HEK293 (cell line): ENCODE data around the gene PLD6.

Experiments
- CTCF ChIA-PET: fragments of 350-600 bp; formaldehyde crosslinking; extraction: SDS; loops from one replicate; lab custom pipeline; 2021; ENCODE audit warnings: antibody characterized with exemption; lab: Yijun Ruan, JAX
- POLR2A ChIA-PET: fragments of 300-600 bp; formaldehyde crosslinking; extraction: SDS; loops from one replicate; lab custom pipeline; 2020; ENCODE audit warnings: antibody characterized with exemption, inconsistent platforms; lab: Yijun Ruan, JAX
- H3K27ac ChIP-seq: fragments of 200-500 bp; sonication (Bioruptor generic); 2 replicates; pipeline ENCODE4 v1.5.1; 2014; ENCODE audit warnings: low read depth, low read length, control low read depth, inconsistent platforms; ENCODE audit errors: extremely low read depth
- H3K36me3 ChIP-seq, 2 experiments: fragments of 200-500 bp in 1 of 2; sonication (Bioruptor generic) in 1 of 2; 1 replicate in 1 of 2; 2 replicates in 1 of 2; pipeline ENCODE4 v1.5.1; 2014 to 2017; ENCODE audit warnings: inconsistent platforms in 2 of 2, low read length in 2 of 2; ENCODE audit not compliant: control insufficient read depth in 2 of 2, insufficient read depth in 1 of 2
- H3K4me1 ChIP-seq: fragments of 200-500 bp; sonication (Bioruptor generic); 2 replicates; pipeline ENCODE4 v1.5.1; 2014; ENCODE audit warnings: mild to moderate bottlenecking, low read length, inconsistent platforms; ENCODE audit not compliant: control insufficient read depth, insufficient read depth
- H3K4me3 ChIP-seq: 2 replicates; pipeline ENCODE4 v1.5.1; 2011; ENCODE audit warnings: low read depth, mild to moderate bottlenecking, control low read depth, low read length, moderate library complexity
- H3K9me3 ChIP-seq: fragments of 200-500 bp; sonication (Bioruptor generic); 2 replicates; pipeline ENCODE4 v1.5.1; 2014; ENCODE audit warnings: low read depth, low read length, inconsistent platforms; ENCODE audit not compliant: control insufficient read depth, insufficient read depth
- YY2 ChIP-seq: fragments of 450-650 bp; formaldehyde crosslinking; IDR thresholded peaks from 2 replicates; pipeline ENCODE4 v1.5.1; 2016; ENCODE audit warnings: missing biosample characterization, missing genetic modification characterization
- ZBTB48 ChIP-seq: fragments of 450-650 bp; formaldehyde crosslinking; IDR thresholded peaks from 2 replicates; pipeline ENCODE4 v1.5.1; 2016; ENCODE audit warnings: missing biosample characterization, missing genetic modification characterization
- ZNF211 ChIP-seq: fragments of 450-650 bp; formaldehyde crosslinking; IDR thresholded peaks from 2 replicates; pipeline ENCODE4 v1.5.1; 2016; ENCODE audit warnings: low read depth, missing biosample characterization, missing genetic modification characterization
- ZNF292 ChIP-seq: fragments of 450-650 bp; formaldehyde crosslinking; IDR thresholded peaks from 2 replicates; pipeline ENCODE4 v1.5.1; 2016; ENCODE audit warnings: low read depth, missing biosample characterization, missing genetic modification characterization, borderline replicate concordance
- ZNF324 ChIP-seq: fragments of 450-650 bp; formaldehyde crosslinking; IDR thresholded peaks from 2 replicates; pipeline ENCODE4 v1.5.1; 2016; ENCODE audit warnings: missing biosample characterization, missing genetic modification characterization
- ZNF596 ChIP-seq: fragments of 450-650 bp; IDR thresholded peaks from 2 replicates; pipeline ENCODE4 v1.5.0; 2018; ENCODE audit warnings: missing biosample characterization, mild to moderate bottlenecking, missing genetic modification characterization, moderate library complexity
- ZNF747 ChIP-seq: fragments of 450-650 bp; formaldehyde crosslinking; IDR thresholded peaks from 2 replicates; pipeline ENCODE4 v1.5.1; 2016; ENCODE audit warnings: missing biosample characterization, missing genetic modification characterization
- ZNF776 ChIP-seq: fragments of 450-650 bp; formaldehyde crosslinking; IDR thresholded peaks from 2 replicates; pipeline ENCODE4 v1.5.0; 2017; ENCODE audit warnings: missing biosample characterization, missing genetic modification characterization, borderline replicate concordance
- TF ChIP-seq, protein P1 (sequence below): fragments of 450-650 bp; formaldehyde crosslinking; IDR thresholded peaks from 2 replicates; pipeline ENCODE4 v1.5.1; 2016; ENCODE audit warnings: missing biosample characterization, missing genetic modification characterization, borderline replicate concordance
- TF ChIP-seq, protein P2 (sequence below): fragments of 450-650 bp; formaldehyde crosslinking; IDR thresholded peaks from 2 replicates; pipeline ENCODE4 v1.5.1; 2016; ENCODE audit warnings: missing biosample characterization, missing genetic modification characterization
- TF ChIP-seq, protein P3 (sequence below): fragments of 450-650 bp; formaldehyde crosslinking; IDR thresholded peaks from 2 replicates; pipeline ENCODE4 v1.5.1; 2016; ENCODE audit warnings: missing biosample characterization, missing genetic modification characterization, borderline replicate concordance
- TF ChIP-seq, protein P4 (sequence below): fragments of 450-650 bp; formaldehyde crosslinking; IDR thresholded peaks from 2 replicates; pipeline ENCODE4 v1.5.1; 2017; ENCODE audit warnings: missing biosample characterization, missing genetic modification characterization

Gene PLD6

DNA sequence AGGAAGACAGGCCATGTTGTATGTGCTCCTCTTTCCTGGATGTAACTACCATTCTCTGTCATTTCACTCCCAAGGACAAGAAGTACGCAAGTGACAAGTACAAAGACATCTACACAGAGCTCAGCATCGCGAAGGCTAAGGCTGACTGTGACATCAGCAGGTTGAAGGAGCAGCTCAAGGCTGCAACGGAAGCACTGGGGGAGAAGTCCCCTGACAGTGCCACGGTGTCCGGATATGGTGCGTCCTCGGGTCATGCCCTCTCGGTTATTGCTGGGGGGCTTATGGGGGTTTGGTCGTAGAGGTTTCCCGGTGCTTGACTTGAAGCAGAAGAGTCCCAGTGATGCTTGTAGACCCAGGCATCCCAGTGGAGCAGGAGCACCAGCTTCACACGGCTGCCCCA, 29.0 kb downstream of the PLD6 start (continued):
- TF ChIP-seq, protein P1, sequence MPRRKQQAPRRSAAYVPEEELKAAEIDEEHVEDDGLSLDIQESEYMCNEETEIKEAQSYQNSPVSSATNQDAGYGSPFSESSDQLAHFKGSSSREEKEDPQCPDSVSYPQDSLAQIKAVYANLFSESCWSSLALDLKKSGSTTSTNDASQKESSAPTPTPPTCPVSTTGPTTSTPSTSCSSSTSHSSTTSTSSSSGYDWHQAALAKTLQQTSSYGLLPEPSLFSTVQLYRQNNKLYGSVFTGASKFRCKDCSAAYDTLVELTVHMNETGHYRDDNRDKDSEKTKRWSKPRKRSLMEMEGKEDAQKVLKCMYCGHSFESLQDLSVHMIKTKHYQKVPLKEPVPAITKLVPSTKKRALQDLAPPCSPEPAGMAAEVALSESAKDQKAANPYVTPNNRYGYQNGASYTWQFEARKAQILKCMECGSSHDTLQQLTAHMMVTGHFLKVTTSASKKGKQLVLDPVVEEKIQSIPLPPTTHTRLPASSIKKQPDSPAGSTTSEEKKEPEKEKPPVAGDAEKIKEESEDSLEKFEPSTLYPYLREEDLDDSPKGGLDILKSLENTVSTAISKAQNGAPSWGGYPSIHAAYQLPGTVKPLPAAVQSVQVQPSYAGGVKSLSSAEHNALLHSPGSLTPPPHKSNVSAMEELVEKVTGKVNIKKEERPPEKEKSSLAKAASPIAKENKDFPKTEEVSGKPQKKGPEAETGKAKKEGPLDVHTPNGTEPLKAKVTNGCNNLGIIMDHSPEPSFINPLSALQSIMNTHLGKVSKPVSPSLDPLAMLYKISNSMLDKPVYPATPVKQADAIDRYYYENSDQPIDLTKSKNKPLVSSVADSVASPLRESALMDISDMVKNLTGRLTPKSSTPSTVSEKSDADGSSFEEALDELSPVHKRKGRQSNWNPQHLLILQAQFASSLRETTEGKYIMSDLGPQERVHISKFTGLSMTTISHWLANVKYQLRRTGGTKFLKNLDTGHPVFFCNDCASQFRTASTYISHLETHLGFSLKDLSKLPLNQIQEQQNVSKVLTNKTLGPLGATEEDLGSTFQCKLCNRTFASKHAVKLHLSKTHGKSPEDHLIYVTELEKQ (tag by site-specific recombination), result no peak
- TF ChIP-seq ZNF776 (tag by site-specific recombination), result no peak

DNA sequence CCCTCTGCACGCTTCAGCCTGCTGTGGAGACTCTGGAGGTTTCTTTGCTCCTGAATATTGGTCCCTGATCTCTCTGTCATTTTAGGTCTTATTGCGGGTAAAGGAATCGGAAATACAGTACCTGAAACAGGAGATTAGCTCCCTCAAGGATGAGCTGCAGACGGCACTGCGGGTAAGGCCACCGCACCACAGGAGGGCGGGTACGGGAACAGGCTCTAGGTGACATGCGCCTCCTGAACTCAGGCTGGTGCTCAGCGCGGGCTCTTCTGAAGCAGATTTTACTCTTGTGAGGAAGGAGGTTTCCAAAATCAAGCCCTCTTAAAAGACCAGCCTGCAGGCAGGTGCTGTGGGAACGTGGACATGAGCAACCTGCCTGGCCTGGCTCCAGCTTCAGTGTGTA, 29.8 kb downstream of the PLD6 start:
- Histone ChIP-seq H3K27ac (no peak overlapping the region), H3K4me1 (no peaks in the 10 kb centered on the region), H3K4me3 (no peak overlapping the region), H3K36me3 (peaks cover 17 to 98% of the 10 kb centered on the region in 2 experiments), H3K9me3 (no peaks in the 10 kb centered on the region)
- TF ChIP-seq ZNF324 (tag by site-specific recombination) (no peak), YY2 (tag by site-specific recombination) (no peak), ZNF747 (no peak), ZBTB48 (tag by site-specific recombination) (no peak), ZNF292 (tag by site-specific recombination) (no peak)
- TF ChIP-seq, protein P2, sequence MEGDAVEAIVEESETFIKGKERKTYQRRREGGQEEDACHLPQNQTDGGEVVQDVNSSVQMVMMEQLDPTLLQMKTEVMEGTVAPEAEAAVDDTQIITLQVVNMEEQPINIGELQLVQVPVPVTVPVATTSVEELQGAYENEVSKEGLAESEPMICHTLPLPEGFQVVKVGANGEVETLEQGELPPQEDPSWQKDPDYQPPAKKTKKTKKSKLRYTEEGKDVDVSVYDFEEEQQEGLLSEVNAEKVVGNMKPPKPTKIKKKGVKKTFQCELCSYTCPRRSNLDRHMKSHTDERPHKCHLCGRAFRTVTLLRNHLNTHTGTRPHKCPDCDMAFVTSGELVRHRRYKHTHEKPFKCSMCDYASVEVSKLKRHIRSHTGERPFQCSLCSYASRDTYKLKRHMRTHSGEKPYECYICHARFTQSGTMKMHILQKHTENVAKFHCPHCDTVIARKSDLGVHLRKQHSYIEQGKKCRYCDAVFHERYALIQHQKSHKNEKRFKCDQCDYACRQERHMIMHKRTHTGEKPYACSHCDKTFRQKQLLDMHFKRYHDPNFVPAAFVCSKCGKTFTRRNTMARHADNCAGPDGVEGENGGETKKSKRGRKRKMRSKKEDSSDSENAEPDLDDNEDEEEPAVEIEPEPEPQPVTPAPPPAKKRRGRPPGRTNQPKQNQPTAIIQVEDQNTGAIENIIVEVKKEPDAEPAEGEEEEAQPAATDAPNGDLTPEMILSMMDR (tag by site-specific recombination), result no peak
- TF ChIP-seq, protein P3, sequence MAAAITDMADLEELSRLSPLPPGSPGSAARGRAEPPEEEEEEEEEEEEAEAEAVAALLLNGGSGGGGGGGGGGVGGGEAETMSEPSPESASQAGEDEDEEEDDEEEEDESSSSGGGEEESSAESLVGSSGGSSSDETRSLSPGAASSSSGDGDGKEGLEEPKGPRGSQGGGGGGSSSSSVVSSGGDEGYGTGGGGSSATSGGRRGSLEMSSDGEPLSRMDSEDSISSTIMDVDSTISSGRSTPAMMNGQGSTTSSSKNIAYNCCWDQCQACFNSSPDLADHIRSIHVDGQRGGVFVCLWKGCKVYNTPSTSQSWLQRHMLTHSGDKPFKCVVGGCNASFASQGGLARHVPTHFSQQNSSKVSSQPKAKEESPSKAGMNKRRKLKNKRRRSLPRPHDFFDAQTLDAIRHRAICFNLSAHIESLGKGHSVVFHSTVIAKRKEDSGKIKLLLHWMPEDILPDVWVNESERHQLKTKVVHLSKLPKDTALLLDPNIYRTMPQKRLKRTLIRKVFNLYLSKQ (tag by site-specific recombination), result no peak
- TF ChIP-seq, protein P4, sequence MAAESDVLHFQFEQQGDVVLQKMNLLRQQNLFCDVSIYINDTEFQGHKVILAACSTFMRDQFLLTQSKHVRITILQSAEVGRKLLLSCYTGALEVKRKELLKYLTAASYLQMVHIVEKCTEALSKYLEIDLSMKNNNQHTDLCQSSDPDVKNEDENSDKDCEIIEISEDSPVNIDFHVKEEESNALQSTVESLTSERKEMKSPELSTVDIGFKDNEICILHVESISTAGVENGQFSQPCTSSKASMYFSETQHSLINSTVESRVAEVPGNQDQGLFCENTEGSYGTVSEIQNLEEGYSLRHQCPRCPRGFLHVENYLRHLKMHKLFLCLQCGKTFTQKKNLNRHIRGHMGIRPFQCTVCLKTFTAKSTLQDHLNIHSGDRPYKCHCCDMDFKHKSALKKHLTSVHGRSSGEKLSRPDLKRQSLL (tag by site-specific recombination), result no peak
- CTCF ChIA-PET, result no interaction called here
- POLR2A ChIA-PET, result no interaction called here

DNA sequence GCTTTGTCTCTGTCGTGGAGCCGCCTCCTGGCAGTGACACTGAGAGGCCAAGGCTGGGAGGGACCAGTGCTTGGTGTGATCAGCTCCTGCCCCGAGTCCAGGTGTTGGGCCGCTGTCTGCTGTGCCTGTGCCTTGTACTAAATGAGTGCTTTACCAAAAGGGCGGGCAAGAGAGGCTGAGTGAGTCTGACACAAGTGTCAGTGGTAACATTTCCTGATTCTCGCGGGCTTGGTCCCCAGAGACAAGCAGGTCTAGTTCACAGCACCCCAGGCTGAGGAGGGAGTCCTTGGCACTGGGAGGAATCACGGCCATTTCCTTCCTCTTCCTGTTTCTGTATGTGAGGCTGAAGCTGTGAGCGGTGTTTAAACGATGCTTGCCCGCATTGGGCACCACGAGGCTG, 30.2 kb downstream of the PLD6 start:
- ChIA-PET CTCF (no interaction called here), POLR2A (no interaction called here)
- Histone ChIP-seq H3K4me1 (no peaks in the 10 kb centered on the region), H3K4me3 (no peak overlapping the region), H3K9me3 (no peaks in the 10 kb centered on the region), H3K36me3 (peaks cover 17 to 98% of the 10 kb centered on the region in 2 experiments), H3K27ac (no peak overlapping the region)
- TF ChIP-seq ZNF596 (tag by site-specific recombination), result no peak

DNA sequence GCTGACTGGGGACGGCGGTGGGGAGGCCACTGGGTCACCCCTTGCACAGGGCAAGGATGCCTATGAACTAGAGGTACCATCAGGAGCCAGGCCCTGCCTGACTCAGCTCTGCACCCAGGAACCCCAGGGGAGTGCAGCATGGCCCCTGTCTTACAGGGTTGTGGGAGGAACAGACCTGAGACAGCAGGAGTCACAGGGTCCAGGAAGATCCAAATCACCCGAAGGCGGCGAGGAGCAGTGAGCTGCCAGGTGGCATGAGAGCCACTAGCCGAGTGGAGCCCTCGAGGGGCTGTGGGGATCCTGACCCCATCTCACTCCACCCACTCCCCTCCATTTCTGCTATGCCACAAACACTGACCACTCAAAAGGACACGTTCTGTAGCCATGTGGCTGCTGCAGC, 30.8 kb downstream of the PLD6 start:
- ChIA-PET CTCF (no interaction called here), POLR2A (no interaction called here)
- Histone ChIP-seq H3K36me3 (peaks cover 17 to 98% of the 10 kb centered on the region in 2 experiments), H3K4me1 (no peaks in the 10 kb centered on the region), H3K9me3 (no peaks in the 10 kb centered on the region), H3K27ac (no peak overlapping the region), H3K4me3 (no peak overlapping the region)
- TF ChIP-seq ZNF211 (tag by site-specific recombination), result no peak
